Activated naive CD8-positive, alpha-beta T cell treated with anti-CD3 and anti-CD28 coated beads for 36 hours (primary cell): Measurements from ENCODE around the gene CAPZB. TPM values are rescaled to one million over a fixed set of nuclear protein-coding genes. Genes with fewer than 3 reads are reported as not detected.

Source experiments
- total RNA-seq, 2 experiments: library from RNA; stranded (reverse); gene quantifications; one replicate each; pipeline ENCODE4 v1.2.3, GENCODE V29; 2021

The CAPZB gene
- total RNA-seq, 2 experiments from 2014 or later: 324 to 332 TPM

Other genes with a start within 250 kb of the CAPZB start
- gene EMC1, start 234.0 kb downstream of the CAPZB start, total RNA-seq: 10 to 100 TPM; 49.9 to 53.8 TPM
- 100 to 1,000 TPM; 137 to 149 TPM for gene MRTO4, start 233.7 kb downstream of the CAPZB start, total RNA-seq
- gene AKR7A3, start 196.8 kb downstream of the CAPZB start, total RNA-seq: under 1 TPM; 0.37 to 0.52 TPM
- gene AKR7A2, start 173.4 kb downstream of the CAPZB start, total RNA-seq: 10 to 100 TPM; 37.4 to 43.0 TPM
- 1 to 10 TPM; 6.5 to 6.8 TPM for gene SLC66A1, start 173.2 kb downstream of the CAPZB start, total RNA-seq
- gene NBL1, start 158.8 kb upstream of the CAPZB start, total RNA-seq: 10 to 100 TPM; 20.0 to 22.0 TPM
- not detected for gene HTR6, start 179.3 kb upstream of the CAPZB start, total RNA-seq